NT2/D1 (cell line): ENCODE results near the gene TMEM156.

Source experiments
- SUZ12 ChIP-seq: IDR thresholded peaks from 2 replicates; pipeline ENCODE4 v1.6.1; 2011; ENCODE audit not compliant: insufficient read length, insufficient read depth; ENCODE audit errors: extremely low read depth
- ZNF274 ChIP-seq: IDR thresholded peaks from 2 replicates; pipeline ENCODE4 v1.6.1; 2011; ENCODE audit warnings: mild to moderate bottlenecking, low read depth, low read length

GRCh38 chr4:39044364-39044955 lies 12.3 kb upstream of the TMEM156 start:
- TF ChIP-seq SUZ12: no peak
- no peak for TF ChIP-seq ZNF274
